Liver (tissue), 9 donors: Measurements from ENCODE around the gene SLX4IP. TPM values are rescaled to one million over a fixed set of nuclear protein-coding genes. Genes with fewer than 3 reads are reported as not detected.

Source experiments
- DNase-seq: peaks from one replicate; pipeline ENCODE4 v3.0.0-alpha.2; 2017; ENCODE audit warnings: low spot score
- H3K27ac ChIP-seq, 2 donors: one replicate each; pipeline ENCODE4 v1.7.0; 2013; ENCODE audit warnings: inconsistent platforms in 2 of 2, low read length in 2 of 2, control low read depth in 1 of 2, low read depth in 1 of 2, mild to moderate bottlenecking in 1 of 2
- H3K27me3 ChIP-seq, 4 donors: one replicate each; pipeline versions ENCODE4 v1.6.1 to v1.7.0; 2013; ENCODE audit warnings: low read length in 3 of 4, inconsistent platforms in 1 of 4, mild to moderate bottlenecking in 1 of 4, moderate library complexity in 1 of 4; ENCODE audit not compliant: control insufficient read depth in 4 of 4, insufficient read depth in 4 of 4
- H3K36me3 ChIP-seq, 4 donors: one replicate each; pipeline versions ENCODE4 v1.6.1 to v1.7.0; 2013; ENCODE audit warnings: low read length in 3 of 4, mild to moderate bottlenecking in 3 of 4, low read depth in 1 of 4, moderate library complexity in 1 of 4; ENCODE audit not compliant: control insufficient read depth in 4 of 4, insufficient read depth in 3 of 4
- H3K4me1 ChIP-seq, 4 donors: one replicate each; pipeline versions ENCODE4 v1.6.1 to v1.7.0; 2013; ENCODE audit warnings: low read length in 3 of 4, mild to moderate bottlenecking in 3 of 4, moderate library complexity in 1 of 4; ENCODE audit not compliant: control insufficient read depth in 4 of 4, insufficient read depth in 4 of 4
- H3K4me3 ChIP-seq, 3 donors: one replicate each; pipeline versions ENCODE4 v1.6.1 to v1.7.0; 2013; ENCODE audit warnings: low read length in 3 of 3, control low read depth in 1 of 3, low read depth in 1 of 3, mild to moderate bottlenecking in 1 of 3
- H3K9ac ChIP-seq, 2 donors: one replicate each; pipeline ENCODE4 v1.7.0; 2013; ENCODE audit warnings: low read length in 2 of 2, mild to moderate bottlenecking in 2 of 2, moderate library complexity in 2 of 2, control low read depth in 1 of 2, low read depth in 1 of 2
- H3K9me3 ChIP-seq, 4 donors: one replicate each; pipeline versions ENCODE4 v1.6.1 to v1.7.0; 2013; ENCODE audit warnings: low read length in 3 of 4; ENCODE audit not compliant: control insufficient read depth in 4 of 4
- CTCF ChIP-seq: fragments of 150-350 bp; IDR thresholded peaks from 2 replicates; pipeline ENCODE4 v1.5.1; 2017; ENCODE audit warnings: improper control_type of control experiment, low read depth, low read length; ENCODE audit not compliant: missing input control
- FOXA2 ChIP-seq: IDR thresholded peaks from 2 replicates; pipeline ENCODE4 v1.6.1; 2016; ENCODE audit warnings: antibody characterized with exemption
- GABPA ChIP-seq, 2 donors: IDR thresholded peaks in 1 of 2; conservative IDR thresholded peaks in 1 of 2; 2 replicates each; pipeline ENCODE4 v1.6.1; 2016; ENCODE audit warnings: antibody characterized with exemption in 2 of 2, mild to moderate bottlenecking in 1 of 2, moderate library complexity in 1 of 2
- HNF4A ChIP-seq, 2 donors: conservative IDR thresholded peaks; 2 replicates each; pipeline ENCODE4 v1.6.1; 2016; ENCODE audit warnings: antibody characterized with exemption in 2 of 2, mild to moderate bottlenecking in 2 of 2
- HNF4G ChIP-seq: IDR thresholded peaks from 2 replicates; pipeline ENCODE4 v1.6.1; 2016; ENCODE audit warnings: antibody characterized with exemption
- JUND ChIP-seq, 2 donors: IDR thresholded peaks; 2 replicates each; pipeline ENCODE4 v1.6.1; 2016; ENCODE audit warnings: antibody characterized with exemption in 2 of 2
- MAX ChIP-seq: IDR thresholded peaks from 2 replicates; pipeline ENCODE4 v1.6.1; 2016; ENCODE audit warnings: antibody characterized with exemption
- NR2F2 ChIP-seq: IDR thresholded peaks from 2 replicates; pipeline ENCODE4 v1.6.1; 2016; ENCODE audit warnings: antibody characterized with exemption
- RXRA ChIP-seq, 2 donors: IDR thresholded peaks; 2 replicates each; pipeline ENCODE4 v1.6.1; 2017 to 2018; ENCODE audit warnings: antibody characterized with exemption in 2 of 2, mild to moderate bottlenecking in 1 of 2
- SP1 ChIP-seq: IDR thresholded peaks from 2 replicates; pipeline ENCODE4 v1.6.1; 2018; ENCODE audit warnings: antibody characterized with exemption, mild to moderate bottlenecking
- TAF1 ChIP-seq: conservative IDR thresholded peaks from 2 replicates; pipeline ENCODE4 v1.6.1; 2016; ENCODE audit warnings: antibody characterized with exemption, mild to moderate bottlenecking
- YY1 ChIP-seq: IDR thresholded peaks from 2 replicates; pipeline ENCODE4 v1.6.1; 2016; ENCODE audit warnings: antibody characterized with exemption, mild to moderate bottlenecking
- ZBTB33 ChIP-seq: IDR thresholded peaks from 2 replicates; pipeline ENCODE4 v1.6.1; 2016; ENCODE audit warnings: antibody characterized with exemption
- WGBS: extraction: QIAGEN DNeasy Blood & Tissue Kit; methylation state at CpG from one replicate; pipeline ENCODE4 v1.1.7; 2013; 5-methylcytosine and 5-hydroxymethylcytosine counted together
- polyA plus RNA-seq, 2 donors: library from polyadenylated mRNA; stranded (reverse) in 1 of 2; unstranded in 1 of 2; fragments of 200-250 nt in 1 of 2; fragments of >200 nt in 1 of 2; fragmentation: Nextera tagmentation in 1 of 2; extraction: Ambion mirVana in 1 of 2; gene quantifications; one replicate each; pipeline versions ENCODE4 v1.2.1 to v1.2.3, GENCODE V29; 2013 to 2015
- total RNA-seq, 2 donors: library from RNA; depleted of rRNA; stranded (reverse); fragments of >200 nt; gene quantifications; one replicate each; pipeline ENCODE4 v1.2.3, GENCODE V29; 2014
- donor health status: healthy.
- donor health status: healthy.
- donor health status: healthy.
- donor health status: healthy.
- donor health status: healthy.

Gene SLX4IP
- total and polyA plus RNA-seq, 4 donors, result 1.1 to 3.4 (median 2.7) TPM

- TF ChIP-seq JUND (IDR thresholded peaks at IDR 0.05), result peak; percentile 40 to 62
- no peak for TF ChIP-seq HNF4A (conservative IDR thresholded peaks at IDR 0.05)
- Histone ChIP-seq H3K27ac (no peak overlapping the region), H3K4me1 (peaks cover 3 to 8% (median 5%) of the 10 kb centered on the region in 4 donors), H3K4me3 (no peak overlapping the region), H3K36me3 (no peaks in the 10 kb centered on the region), H3K9me3 (no peaks in the 10 kb centered on the region), H3K9ac (no peak overlapping the region), H3K27me3 (no peaks in the 10 kb centered on the region)
- WGBS, result 15% methylated on average over 3 of the region's 3 CpGs
- DNase-seq, result no peak
These were observed 11.9 kb downstream of the SLX4IP start for GRCh38 chr20:10447028-10447427.

- 79% methylated on average over 6 of the region's 6 CpGs for WGBS
- H3K36me3 ChIP-seq, result no peaks in the 10 kb centered on the region
- H3K9ac ChIP-seq, result no peak overlapping the region
- no peak for DNase-seq
- H3K27me3 ChIP-seq, result no peaks in the 10 kb centered on the region
- H3K27ac ChIP-seq, result no peak overlapping the region
- no peak for TF ChIP-seq CTCF
- TF ChIP-seq TAF1, result no peak
- no peak for TF ChIP-seq SP1
- TF ChIP-seq HNF4A (conservative IDR thresholded peaks at IDR 0.05), result peak; percentile 90
- no peak for TF ChIP-seq FOXA2
- no peak for TF ChIP-seq JUND (IDR thresholded peaks at IDR 0.05)
- peak in 1 of 2 donors; percentile 43 for TF ChIP-seq RXRA (IDR thresholded peaks at IDR 0.05)
- TF ChIP-seq YY1, result peak; percentile 15
- no peak for TF ChIP-seq MAX
- TF ChIP-seq HNF4G, result peak; percentile 36
- TF ChIP-seq GABPA (IDR thresholded peaks at IDR 0.05 in 1 of 2, conservative IDR thresholded peaks at IDR 0.05 in 1 of 2), result no peak
- TF ChIP-seq NR2F2, result no peak
- no peak for TF ChIP-seq ZBTB33
- H3K4me1 ChIP-seq, result peaks cover 3 to 8% (median 5%) of the 10 kb centered on the region in 4 donors
- H3K4me3 ChIP-seq, result no peak overlapping the region
- H3K9me3 ChIP-seq, result no peaks in the 10 kb centered on the region
These were observed 13.4 kb downstream of the SLX4IP start for GRCh38 chr20:10448270-10449156.

- Histone ChIP-seq H3K27me3 (no peaks in the 10 kb centered on the region), H3K9me3 (no peaks in the 10 kb centered on the region), H3K36me3 (no peaks in the 10 kb centered on the region), H3K4me1 (peaks cover 3 to 8% (median 5%) of the 10 kb centered on the region in 4 donors), H3K4me3 (no peak overlapping the region), H3K27ac (no peak overlapping the region), H3K9ac (no peak overlapping the region)
- TF ChIP-seq GABPA (IDR thresholded peaks at IDR 0.05 in 1 of 2, conservative IDR thresholded peaks at IDR 0.05 in 1 of 2) (no peak), JUND (IDR thresholded peaks at IDR 0.05) (no peak)
- DNase-seq, result no peak
- WGBS, result 95% methylated on average over 2 of the region's 2 CpGs
These were observed 14.2 kb downstream of the SLX4IP start for GRCh38 chr20:10449270-10449669.
